CD4-positive, CD25-positive, alpha-beta regulatory T cell (primary cell): ENCODE data around the gene GABRR2. TPM values are rescaled to one million over a fixed set of nuclear protein-coding genes. Genes with fewer than 3 reads are reported as not detected.

Experiments used
- ATAC-seq, 2 donors: fragments of 150-1000 bp; cut with Tn5 transposase; one replicate each; pipeline ENCODE4 v1.10.0; 2021; ENCODE audit warnings: low read depth in 2 of 2, moderate number of reproducible peaks in 2 of 2, moderate library complexity in 1 of 2
- DNase-seq, 3 donors: peaks; one replicate each; pipeline versions ENCODE4 v3.0.0 to v3.0.0-alpha.2; 2012 to 2022; ENCODE audit warnings: mixed read lengths in 1 of 3
- H3K27ac ChIP-seq: one replicate; pipeline ENCODE4 v1.7.0; 2013; ENCODE audit warnings: mild to moderate bottlenecking, low read length; ENCODE audit not compliant: insufficient read depth, poor library complexity, severe bottlenecking
- H3K27me3 ChIP-seq: one replicate; pipeline ENCODE4 v1.7.0; 2013; ENCODE audit warnings: low read length; ENCODE audit not compliant: control insufficient read depth, insufficient read depth
- H3K36me3 ChIP-seq: one replicate; pipeline ENCODE4 v1.7.0; 2013; ENCODE audit warnings: mild to moderate bottlenecking, low read length, moderate library complexity; ENCODE audit not compliant: control insufficient read depth, insufficient read depth
- H3K4me1 ChIP-seq: 2 replicates; pipeline ENCODE4 v1.7.0; 2013; ENCODE audit warnings: mild to moderate bottlenecking, low read length; ENCODE audit not compliant: insufficient read depth, control insufficient read depth, poor library complexity, severe bottlenecking
- H3K4me3 ChIP-seq: one replicate; pipeline ENCODE4 v1.7.0; 2013; ENCODE audit warnings: low read depth, mild to moderate bottlenecking, low read length, moderate library complexity
- H3K9me3 ChIP-seq, 2 experiments: 1 replicate in 1 of 2; 2 replicates in 1 of 2; pipeline ENCODE4 v1.7.0; 2013; ENCODE audit warnings: low read length in 2 of 2, mild to moderate bottlenecking in 1 of 2, moderate library complexity in 1 of 2; ENCODE audit not compliant: control insufficient read depth in 2 of 2
- H3K27ac Mint-ChIP-seq, 3 donors: one replicate each; pipeline ENCODE4 v1.8.0; 2020 to 2022; ENCODE audit warnings: mild to moderate bottlenecking in 3 of 3, mixed read lengths in 3 of 3, moderate library complexity in 2 of 3
- H3K27me3 Mint-ChIP-seq: one replicate; pipeline ENCODE4 v1.8.0; 2022; ENCODE audit warnings: mild to moderate bottlenecking, mixed read lengths
- H3K36me3 Mint-ChIP-seq: one replicate; pipeline ENCODE4 v1.8.0; 2020; ENCODE audit warnings: mixed read lengths
- H3K4me1 Mint-ChIP-seq, 4 donors: one replicate each; pipeline ENCODE4 v1.8.0; 2020 to 2022; ENCODE audit warnings: mixed read lengths in 4 of 4, mild to moderate bottlenecking in 1 of 4
- H3K4me3 Mint-ChIP-seq, 4 donors: one replicate each; pipeline ENCODE4 v1.8.0; 2020 to 2022; ENCODE audit warnings: mild to moderate bottlenecking in 4 of 4, mixed read lengths in 4 of 4, moderate library complexity in 3 of 4
- H3K9me3 Mint-ChIP-seq, 7 donors: one replicate each; pipeline ENCODE4 v1.8.0; 2020 to 2022; ENCODE audit warnings: mixed read lengths in 7 of 7, mild to moderate bottlenecking in 3 of 7, moderate library complexity in 2 of 7
- polyA plus RNA-seq, 4 donors: library from polyadenylated mRNA; unstranded; fragments of 300-500 nt; fragmentation: Illumina TruSeq; gene quantifications; one replicate each; pipeline ENCODE4 v1.2.3, GENCODE V29; 2021
- total RNA-seq: library from RNA; stranded (reverse); gene quantifications from one replicate; pipeline ENCODE4 v1.2.3, GENCODE V29; 2022

GABRR2 gene
- total and polyA plus RNA-seq, 5 donors from 2014 or later: 1.9 TPM; not detected in 4

DNA sequence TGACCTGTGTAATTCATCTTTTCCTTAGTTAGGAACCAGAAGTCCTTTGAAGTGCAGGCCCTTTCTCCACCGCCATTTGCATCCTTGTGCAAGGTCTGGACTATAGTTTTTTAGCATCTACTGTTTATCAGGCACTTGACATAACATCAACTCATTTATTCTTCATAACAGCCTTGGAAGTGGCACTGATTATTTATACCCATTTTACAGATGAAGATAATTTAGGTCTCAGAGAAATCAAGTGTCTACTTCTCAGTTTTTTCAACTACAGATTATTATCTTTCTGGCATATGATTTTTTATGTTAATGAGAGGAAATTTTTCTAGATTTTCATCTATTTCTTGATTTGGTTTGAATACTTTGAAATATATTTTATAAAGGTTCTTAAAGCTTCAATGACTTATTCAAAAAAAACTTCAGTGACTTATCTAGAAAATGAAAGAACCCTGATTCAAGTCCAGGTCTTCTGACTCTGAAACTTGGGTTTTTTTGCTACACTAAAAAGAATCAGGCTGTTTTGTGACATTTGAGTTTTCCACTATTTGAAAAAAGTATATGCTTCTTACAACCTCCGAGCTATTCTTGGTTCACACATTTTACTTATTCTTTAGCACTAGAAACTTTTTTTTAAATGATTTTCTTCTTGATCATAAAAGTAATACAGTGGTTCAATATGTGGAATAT lies 40.6 kb upstream of the GABRR2 start:
- ATAC-seq (no peak), DNase-seq (no peak)
- Histone ChIP-seq H3K36me3 (no peaks in the 10 kb centered on the region), H3K4me1 (peaks cover 40% of the 10 kb centered on the region), H3K27ac (no peak overlapping the region), H3K9me3 (no peaks in the 10 kb centered on the region), H3K27me3 (no peaks in the 10 kb centered on the region), H3K4me3 (no peak overlapping the region)
- H3K27ac Mint-ChIP-seq: peak overlapping the region in 2 of 3 donors; percentile 43 to 95
- H3K9me3 Mint-ChIP-seq: no peaks in the 10 kb centered on the region
- H3K4me1 Mint-ChIP-seq: peaks cover 24 to 70% (median 47%) of the 10 kb centered on the region in 4 donors
- H3K36me3 Mint-ChIP-seq: no peaks in the 10 kb centered on the region
- no peaks in the 10 kb centered on the region for H3K27me3 Mint-ChIP-seq
- H3K4me3 Mint-ChIP-seq: peak overlapping the region in 1 of 4 donors; percentile 72

GRCh38 chr6:89353702-89354392 lies 38.7 kb upstream of the GABRR2 start:
- no peaks in the 10 kb centered on the region for H3K27me3 ChIP-seq
- peaks cover 56% of the 10 kb centered on the region for H3K4me1 ChIP-seq
- no peaks in the 10 kb centered on the region for H3K36me3 Mint-ChIP-seq

DNA sequence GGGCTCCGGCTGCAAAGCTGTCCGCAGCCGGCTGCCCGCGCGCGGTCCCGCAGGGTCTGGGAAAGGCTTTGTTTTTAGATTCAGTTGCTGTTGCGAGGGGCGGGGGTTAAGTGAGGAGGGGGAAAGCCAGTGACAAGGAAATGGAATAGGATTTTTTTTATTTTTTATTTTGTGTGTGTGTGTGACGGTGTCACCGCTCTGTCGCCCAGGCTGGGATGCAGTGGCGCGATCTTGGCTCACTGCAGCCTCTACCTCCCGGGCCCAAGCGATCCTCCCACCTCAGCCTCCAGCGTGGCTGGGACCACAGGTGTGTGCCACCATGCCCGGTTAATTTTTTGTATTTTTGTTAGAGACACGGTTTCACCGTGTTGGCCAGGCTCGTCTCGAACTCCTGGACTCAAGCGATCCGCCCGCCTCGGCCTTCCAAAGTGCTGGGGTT lies 38.0 kb upstream of the GABRR2 start:
- Mint-ChIP-seq H3K4me1 (peaks cover 36 to 82% (median 61%) of the 10 kb centered on the region in 4 donors), H3K4me3 (peak overlapping the region; percentile 87 to 95 (median 92)), H3K9me3 (no peaks in the 10 kb centered on the region), H3K27me3 (no peaks in the 10 kb centered on the region), H3K36me3 (no peaks in the 10 kb centered on the region), H3K27ac (peak overlapping the region; percentile 91 to 99 (median 95))
- H3K4me3 ChIP-seq: peak overlapping the region; percentile 23
- H3K36me3 ChIP-seq: no peaks in the 10 kb centered on the region
- no peak for ATAC-seq
- H3K27ac ChIP-seq: peak overlapping the region; percentile 87
- H3K27me3 ChIP-seq: no peaks in the 10 kb centered on the region
- DNase-seq: no peak
- H3K9me3 ChIP-seq: no peaks in the 10 kb centered on the region
- H3K4me1 ChIP-seq: peaks cover 56% of the 10 kb centered on the region

More at GRCh38 chr6:89353702-89354392, 38.7 kb upstream of the GABRR2 start:
- peak overlapping the region; percentile 14 for H3K4me3 ChIP-seq
- H3K36me3 ChIP-seq: no peaks in the 10 kb centered on the region
- Mint-ChIP-seq H3K27ac (peak overlapping the region; percentile 91 to 99 (median 95)), H3K27me3 (no peaks in the 10 kb centered on the region), H3K9me3 (no peaks in the 10 kb centered on the region), H3K4me3 (peak overlapping the region; percentile 87 to 95 (median 92)), H3K4me1 (peaks cover 30 to 76% (median 57%) of the 10 kb centered on the region in 4 donors)
- DNase-seq (no peak), ATAC-seq (no peak)
- peak overlapping the region; percentile 87 for H3K27ac ChIP-seq
- H3K9me3 ChIP-seq: no peaks in the 10 kb centered on the region

- Histone ChIP-seq H3K27ac (peak within 1 kb of the TSS; percentile 87), H3K9me3 (no peaks in the 10 kb centered on the region), H3K4me1 (peaks cover 55% of the 10 kb centered on the region), H3K4me3 (peak within 1 kb of the TSS; percentile 97), H3K36me3 (no peaks in the 10 kb centered on the region), H3K27me3 (no peaks in the 10 kb centered on the region)
- H3K9me3 Mint-ChIP-seq: no peaks in the 10 kb centered on the region
- peak within 1 kb of the TSS; percentile 94 to 99 (median 96) for H3K4me3 Mint-ChIP-seq
- no peaks in the 10 kb centered on the region for H3K27me3 Mint-ChIP-seq
- no peaks in the 10 kb centered on the region for H3K36me3 Mint-ChIP-seq
- H3K4me1 Mint-ChIP-seq: peaks cover 35 to 82% (median 60%) of the 10 kb centered on the region in 4 donors
- peak within 1 kb of the TSS; percentile 95 to 100 (median 99) for H3K27ac Mint-ChIP-seq
- ATAC-seq (peak; percentile 79 to 86), DNase-seq (peak; percentile 65 to 74 (median 70))
These were observed 37.4 kb upstream of the GABRR2 start, which contains the start of gene UBE2J1 for GRCh38 chr6:89352278-89353117. UBE2J1 (minus strand) TSS chr6:89352722; CDS start chr6:89352569, 153 bp downstream.

GRCh38 chr6:89351671-89352277 lies 36.7 kb upstream of the GABRR2 start:
- Histone ChIP-seq H3K27ac (peak overlapping the region; percentile 87), H3K27me3 (no peaks in the 10 kb centered on the region), H3K4me3 (peak overlapping the region; percentile 97), H3K4me1 (peaks cover 48% of the 10 kb centered on the region), H3K9me3 (no peaks in the 10 kb centered on the region), H3K36me3 (no peaks in the 10 kb centered on the region)
- H3K4me3 Mint-ChIP-seq: peak overlapping the region; percentile 94 to 99 (median 96)
- ATAC-seq (peak; percentile 2 to 3), DNase-seq (peak in 1 of 3 donors; percentile 38)
- no peaks in the 10 kb centered on the region for H3K27me3 Mint-ChIP-seq
- H3K36me3 Mint-ChIP-seq: no peaks in the 10 kb centered on the region
- H3K9me3 Mint-ChIP-seq: no peaks in the 10 kb centered on the region
- peaks cover 31 to 78% (median 58%) of the 10 kb centered on the region in 4 donors for H3K4me1 Mint-ChIP-seq
- H3K27ac Mint-ChIP-seq: peak overlapping the region; percentile 94 to 100 (median 99)

DNA sequence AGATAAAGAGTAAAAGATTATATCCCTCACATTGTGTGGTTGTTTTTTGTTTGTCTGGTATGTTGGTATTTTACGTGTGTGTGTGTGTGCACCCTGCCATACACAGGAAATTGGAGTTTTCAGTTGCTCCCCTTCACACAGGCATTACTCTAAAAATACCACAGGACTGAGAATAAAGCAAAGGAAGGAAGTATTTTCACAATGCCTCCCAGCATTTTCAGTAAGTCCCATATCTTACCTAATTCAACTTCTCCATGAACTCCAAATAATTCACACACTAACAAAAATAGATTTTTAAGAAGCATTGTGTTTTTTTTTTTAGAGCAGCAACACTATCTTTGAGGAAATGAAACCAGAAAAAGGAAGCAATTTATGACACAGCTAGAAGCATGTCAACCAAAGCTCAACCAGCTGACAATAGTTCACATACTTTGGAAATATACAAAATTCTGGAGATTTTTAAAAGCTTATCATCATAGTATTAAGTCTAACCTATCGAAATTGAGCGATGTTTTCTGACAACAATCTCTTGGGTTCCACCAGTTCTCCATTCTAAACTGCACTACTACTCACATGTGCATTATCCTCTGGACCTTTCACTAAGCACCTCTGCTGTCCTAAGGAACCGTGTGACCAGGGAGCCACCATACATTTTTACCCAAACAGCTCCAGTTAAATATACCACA lies 35.3 kb upstream of the GABRR2 start:
- Mint-ChIP-seq H3K9me3 (no peaks in the 10 kb centered on the region), H3K27ac (peak overlapping the region; percentile 94 to 100 (median 99)), H3K27me3 (no peaks in the 10 kb centered on the region), H3K4me1 (peaks cover 28 to 76% (median 59%) of the 10 kb centered on the region in 4 donors), H3K36me3 (no peaks in the 10 kb centered on the region), H3K4me3 (peak overlapping the region; percentile 89 to 99 (median 94))
- Histone ChIP-seq H3K9me3 (no peaks in the 10 kb centered on the region), H3K27me3 (no peaks in the 10 kb centered on the region), H3K27ac (peak overlapping the region; percentile 87), H3K4me3 (peak overlapping the region; percentile 97), H3K4me1 (peaks cover 40% of the 10 kb centered on the region), H3K36me3 (no peaks in the 10 kb centered on the region)
- peak; percentile 11 to 19 for ATAC-seq
- peak in 2 of 3 donors; percentile 17 to 44 for DNase-seq
